NCI-H1436 (cell line): ENCODE measurements around the gene GPI.
"Not testable (repeated sequence)": the region's sequence is repeated elsewhere in the genome, so short reads cannot be mapped to it uniquely, and the experiment has no call there.

Source experiments
- DNase-seq: peaks from one replicate; lab custom pipeline; 2025; lab: John Stamatoyannopoulos, UW

Gene GPI

GRCh38 chr19:34364830-34365462 lies at the start of gene GPI:
Gene GPI (plus strand): TSS chr19:34365196. CDS start chr19:34365267, 71 bp downstream.
- peak; percentile 43 for DNase-seq

- no peak for DNase-seq
These were observed 48.7 kb upstream of the GPI start for GRCh38 chr19:34316247-34316646.

- DNase-seq = no peak
These were observed 48.2 kb upstream of the GPI start for GRCh38 chr19:34316741-34317301.

GRCh38 chr19:34317311-34317927 lies 47.6 kb upstream of the GPI start:
- DNase-seq = no peak

GRCh38 chr19:34319230-34319585 lies 45.8 kb upstream of the GPI start:
- no peak for DNase-seq

GRCh38 chr19:34319785-34320184 lies 45.2 kb upstream of the GPI start:
- no peak for DNase-seq

- no peak for DNase-seq
These were observed 44.7 kb upstream of the GPI start for GRCh38 chr19:34320277-34320676.

GRCh38 chr19:34321735-34322134 lies 43.3 kb upstream of the GPI start:
- no peak for DNase-seq

- DNase-seq = no peak
These were observed 41.4 kb upstream of the GPI start for GRCh38 chr19:34323433-34324204.

- DNase-seq = no peak
These were observed 40.7 kb upstream of the GPI start for GRCh38 chr19:34324320-34324719.

GRCh38 chr19:34325181-34325580 lies 39.8 kb upstream of the GPI start:
- no peak for DNase-seq

- no peak for DNase-seq
These were observed 38.8 kb upstream of the GPI start for GRCh38 chr19:34325981-34326787.

- no peak for DNase-seq
These were observed 37.1 kb upstream of the GPI start for GRCh38 chr19:34327851-34328250.

- DNase-seq = no peak
These were observed 36.0 kb upstream of the GPI start for GRCh38 chr19:34328982-34329381.

GRCh38 chr19:34330116-34330515 lies 34.9 kb upstream of the GPI start:
- DNase-seq = no peak

- not testable (repeated sequence) for DNase-seq
These were observed 34.4 kb upstream of the GPI start for GRCh38 chr19:34330596-34330995.

GRCh38 chr19:34331596-34331995 lies 33.4 kb upstream of the GPI start:
- not testable (repeated sequence) for DNase-seq

GRCh38 chr19:34332027-34332760 lies 32.8 kb upstream of the GPI start:
- DNase-seq = no peak

GRCh38 chr19:34335914-34336313 lies 29.1 kb upstream of the GPI start:
- DNase-seq = no peak

GRCh38 chr19:34336781-34337271 lies 28.2 kb upstream of the GPI start:
- DNase-seq = no peak

- no peak for DNase-seq
These were observed 27.3 kb upstream of the GPI start for GRCh38 chr19:34337739-34338138.
